DOHH2 (cell line): ENCODE measurements around the gene F5.

ENCODE experiments used
- H3F3A ChIP-seq: fragments of 200-600 bp; sonication (generic), shearing (Covaris generic); 2 replicates; pipeline ENCODE4 v1.6.0; 2016; ENCODE audit warnings: antibody characterized with exemption, mild to moderate bottlenecking; ENCODE audit not compliant: control insufficient read depth, insufficient read depth
- H3K27ac ChIP-seq: fragments of 200-600 bp; sonication (generic); 2 replicates; pipeline ENCODE4 v1.5.1; 2014; ENCODE audit warnings: low read depth, mild to moderate bottlenecking, low read length, moderate library complexity
- H3K27me3 ChIP-seq: fragments of 200-600 bp; sonication (generic); 2 replicates; pipeline ENCODE4 v1.6.1; 2014; ENCODE audit warnings: mild to moderate bottlenecking, low read length, mixed read lengths; ENCODE audit not compliant: control insufficient read depth
- H3K36me3 ChIP-seq: fragments of 200-600 bp; sonication (generic); 2 replicates; pipeline ENCODE4 v1.6.1; 2014; ENCODE audit warnings: mild to moderate bottlenecking, low read length, moderate library complexity, mixed read lengths; ENCODE audit not compliant: control insufficient read depth
- H3K4me1 ChIP-seq: fragments of 200-600 bp; sonication (generic); 2 replicates; pipeline ENCODE4 v1.6.1; 2014; ENCODE audit warnings: mild to moderate bottlenecking, low read length, mixed read lengths; ENCODE audit not compliant: control insufficient read depth
- H3K4me2 ChIP-seq: fragments of 200-600 bp; sonication (generic); 2 replicates; pipeline ENCODE4 v1.6.0; 2014; ENCODE audit warnings: mild to moderate bottlenecking, low read length, moderate library complexity
- H3K4me3 ChIP-seq: fragments of 200-600 bp; sonication (generic); 2 replicates; pipeline ENCODE4 v1.5.1; 2014; ENCODE audit warnings: mild to moderate bottlenecking, low read length, mixed read lengths
- H3K79me2 ChIP-seq: fragments of 200-600 bp; sonication (generic); 2 replicates; pipeline ENCODE4 v1.6.1; 2014; ENCODE audit warnings: mild to moderate bottlenecking, low read length, mixed read lengths; ENCODE audit not compliant: control insufficient read depth
- H3K9me2 ChIP-seq: fragments of 200-600 bp; sonication (generic); replicated peaks from 2 replicates; pipeline ENCODE4 v1.6.1; 2014; ENCODE audit warnings: mild to moderate bottlenecking, low read length, mixed read lengths; ENCODE audit not compliant: control insufficient read depth
- H3K9me3 ChIP-seq: fragments of 200-600 bp; sonication (generic); 2 replicates; pipeline ENCODE4 v1.6.1; 2014; ENCODE audit warnings: antibody characterized with exemption, low read length, mixed read lengths; ENCODE audit not compliant: control insufficient read depth, insufficient read depth
- H4K20me1 ChIP-seq: fragments of 200-600 bp; sonication (generic); 2 replicates; pipeline ENCODE4 v1.6.0; 2014; ENCODE audit warnings: low read depth, mild to moderate bottlenecking, antibody characterized with exemption, low read length, moderate library complexity; ENCODE audit not compliant: control insufficient read depth, insufficient read depth
- CTCF ChIP-seq: fragments of 200-600 bp; sonication (generic); IDR thresholded peaks from one replicate; pipeline ENCODE4 v1.5.1; 2014; ENCODE audit warnings: antibody characterized with exemption, mild to moderate bottlenecking, low read depth, low read length; ENCODE audit not compliant: poor library complexity, severe bottlenecking
- EZH2phosphoT487 ChIP-seq: fragments of 200-600 bp; sonication (generic); IDR thresholded peaks from 2 replicates; pipeline ENCODE4 v1.6.1; 2017; ENCODE audit warnings: borderline replicate concordance, mild to moderate bottlenecking, antibody characterized with exemption, low read length, moderate library complexity, mixed read lengths

F5 gene

GRCh38 chr1:169527451-169528214 lies 58.6 kb downstream of the F5 start:
- TF ChIP-seq EZH2phosphoT487 (no peak), CTCF (no peak)
- Histone ChIP-seq H3K27ac (no peak overlapping the region), H3K4me2 (no peak overlapping the region), H3K4me1 (no peaks in the 10 kb centered on the region), H3F3A (no peaks in the 10 kb centered on the region), H3K36me3 (no peaks in the 10 kb centered on the region), H3K27me3 (peaks cover 28% of the 10 kb centered on the region), H3K4me3 (no peak overlapping the region), H3K9me2 (no peaks in the 10 kb centered on the region), H3K9me3 (no peaks in the 10 kb centered on the region), H4K20me1 (no peaks in the 10 kb centered on the region), H3K79me2 (no peaks in the 10 kb centered on the region)

DNA sequence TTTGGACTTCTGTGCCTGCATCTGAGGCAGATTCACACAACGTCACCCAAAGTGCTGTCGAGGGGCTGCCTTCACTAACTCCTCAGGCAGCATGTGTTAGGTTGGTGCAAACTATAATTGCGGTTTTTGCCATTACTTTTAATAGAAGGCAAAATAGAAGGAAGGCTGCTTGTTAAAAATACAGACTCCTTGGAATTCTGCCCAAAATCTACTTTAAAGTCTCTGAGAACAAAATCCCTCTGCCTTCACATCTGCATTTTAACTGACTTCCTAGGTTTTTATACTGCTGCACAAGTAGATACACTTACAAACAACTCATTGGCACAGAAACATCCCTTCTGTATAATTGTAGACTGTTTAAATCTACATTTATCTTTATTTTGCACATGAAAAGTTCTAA lies 59.3 kb downstream of the F5 start:
- H3K79me2 ChIP-seq: no peaks in the 10 kb centered on the region
- no peak overlapping the region for H3K4me3 ChIP-seq
- H3K36me3 ChIP-seq: no peaks in the 10 kb centered on the region
- no peaks in the 10 kb centered on the region for H3K4me1 ChIP-seq
- H3K9me2 ChIP-seq: no peaks in the 10 kb centered on the region
- TF ChIP-seq CTCF (no peak), EZH2phosphoT487 (no peak)
- peaks cover 28% of the 10 kb centered on the region for H3K27me3 ChIP-seq
- no peaks in the 10 kb centered on the region for H3F3A ChIP-seq
- H4K20me1 ChIP-seq: no peaks in the 10 kb centered on the region
- H3K9me3 ChIP-seq: no peaks in the 10 kb centered on the region
- H3K27ac ChIP-seq: no peak overlapping the region
- H3K4me2 ChIP-seq: no peak overlapping the region

- H3K4me1 ChIP-seq: no peaks in the 10 kb centered on the region
- H3K4me3 ChIP-seq: no peak overlapping the region
- H3F3A ChIP-seq: no peaks in the 10 kb centered on the region
- no peaks in the 10 kb centered on the region for H3K79me2 ChIP-seq
- no peaks in the 10 kb centered on the region for H4K20me1 ChIP-seq
- H3K4me2 ChIP-seq: no peak overlapping the region
- H3K9me2 ChIP-seq: no peaks in the 10 kb centered on the region
- no peak overlapping the region for H3K27ac ChIP-seq
- no peak for TF ChIP-seq CTCF
- H3K36me3 ChIP-seq: no peaks in the 10 kb centered on the region
- no peaks in the 10 kb centered on the region for H3K9me3 ChIP-seq
- peaks cover 25% of the 10 kb centered on the region for H3K27me3 ChIP-seq
These were observed 60.0 kb downstream of the F5 start for GRCh38 chr1:169526120-169526832.
